ENCODE measurements around the gene ATOSA. TPM values are rescaled to one million over a fixed set of nuclear protein-coding genes. Genes with fewer than 3 reads are reported as not detected.

Gene ATOSA
- total and polyA plus RNA-seq, 8 donors, result 34.5 to 79.0 (median 59.6) TPM

DNA sequence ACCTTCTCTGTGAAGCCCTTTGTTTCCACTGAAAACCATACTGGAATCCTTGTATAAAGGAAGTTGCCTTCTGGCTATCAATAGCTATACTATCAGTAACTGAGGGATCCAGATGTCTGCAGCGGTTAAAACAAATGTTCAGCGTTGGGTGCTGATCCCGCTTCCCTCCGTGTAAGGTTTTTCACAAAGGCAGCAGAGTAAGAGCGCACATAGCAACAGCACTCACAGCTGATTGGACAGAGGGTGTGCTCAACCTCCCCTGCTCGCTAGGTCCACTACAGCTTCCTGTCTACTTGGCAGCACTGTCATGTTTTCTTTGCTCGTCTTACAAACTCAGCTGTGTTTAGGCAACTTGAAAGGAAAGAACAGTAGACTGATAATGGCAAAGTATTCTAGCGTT lies 27.3 kb downstream of the ATOSA start:
- TF ChIP-seq, protein P1, sequence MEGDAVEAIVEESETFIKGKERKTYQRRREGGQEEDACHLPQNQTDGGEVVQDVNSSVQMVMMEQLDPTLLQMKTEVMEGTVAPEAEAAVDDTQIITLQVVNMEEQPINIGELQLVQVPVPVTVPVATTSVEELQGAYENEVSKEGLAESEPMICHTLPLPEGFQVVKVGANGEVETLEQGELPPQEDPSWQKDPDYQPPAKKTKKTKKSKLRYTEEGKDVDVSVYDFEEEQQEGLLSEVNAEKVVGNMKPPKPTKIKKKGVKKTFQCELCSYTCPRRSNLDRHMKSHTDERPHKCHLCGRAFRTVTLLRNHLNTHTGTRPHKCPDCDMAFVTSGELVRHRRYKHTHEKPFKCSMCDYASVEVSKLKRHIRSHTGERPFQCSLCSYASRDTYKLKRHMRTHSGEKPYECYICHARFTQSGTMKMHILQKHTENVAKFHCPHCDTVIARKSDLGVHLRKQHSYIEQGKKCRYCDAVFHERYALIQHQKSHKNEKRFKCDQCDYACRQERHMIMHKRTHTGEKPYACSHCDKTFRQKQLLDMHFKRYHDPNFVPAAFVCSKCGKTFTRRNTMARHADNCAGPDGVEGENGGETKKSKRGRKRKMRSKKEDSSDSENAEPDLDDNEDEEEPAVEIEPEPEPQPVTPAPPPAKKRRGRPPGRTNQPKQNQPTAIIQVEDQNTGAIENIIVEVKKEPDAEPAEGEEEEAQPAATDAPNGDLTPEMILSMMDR (IDR thresholded peaks at IDR 0.05), result no peak
- Histone ChIP-seq H3K9me3 (no peaks in the 10 kb centered on the region), H3K4me1 (peaks cover 13 to 39% of the 10 kb centered on the region in 2 donors), H3K27me3 (no peaks in the 10 kb centered on the region), H3K36me3 (peaks cover 0 to 7% of the 10 kb centered on the region in 2 donors), H3K4me3 (peak overlapping the region in 1 of 2 donors; percentile 14), H3K27ac (peak overlapping the region; percentile 53 to 85)
- peak in 3 of 4 donors; percentile 70 to 93 (median 75) for DNase-seq
- intact Hi-C loops (cut with DNase I), result no loop called here
- peak; percentile 97 for ATAC-seq

DNA sequence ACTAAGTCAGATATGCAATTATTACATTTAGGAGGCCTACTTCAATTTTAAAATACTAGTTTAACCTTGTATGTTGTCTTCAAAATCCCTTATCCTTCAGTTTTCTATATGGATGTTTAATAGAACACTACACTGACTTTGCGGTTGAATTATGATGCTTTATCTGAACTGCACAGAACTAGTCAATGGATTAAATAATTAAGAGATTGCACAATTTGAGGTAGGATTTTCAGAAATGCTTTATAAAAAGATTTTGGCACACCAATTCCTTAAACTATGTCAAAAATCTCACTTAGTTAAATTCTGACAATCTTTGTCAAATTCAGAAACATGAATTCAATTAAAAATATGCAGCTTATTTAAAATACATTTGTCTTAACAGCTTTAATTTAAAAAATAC lies 28.1 kb downstream of the ATOSA start:
- no peaks in the 10 kb centered on the region for H3K9me3 ChIP-seq
- peaks cover 0 to 7% of the 10 kb centered on the region in 2 donors for H3K36me3 ChIP-seq
- no peak overlapping the region for H3K27ac ChIP-seq
- ATAC-seq, result no peak
- intact Hi-C loops (cut with DNase I), result no loop called here
- peaks cover 13 to 31% of the 10 kb centered on the region in 2 donors for H3K4me1 ChIP-seq
- DNase-seq, result no peak
- TF ChIP-seq, protein P1 (IDR thresholded peaks at IDR 0.05), result no peak
- no peaks in the 10 kb centered on the region for H3K27me3 ChIP-seq
- no peak overlapping the region for H3K4me3 ChIP-seq

DNA sequence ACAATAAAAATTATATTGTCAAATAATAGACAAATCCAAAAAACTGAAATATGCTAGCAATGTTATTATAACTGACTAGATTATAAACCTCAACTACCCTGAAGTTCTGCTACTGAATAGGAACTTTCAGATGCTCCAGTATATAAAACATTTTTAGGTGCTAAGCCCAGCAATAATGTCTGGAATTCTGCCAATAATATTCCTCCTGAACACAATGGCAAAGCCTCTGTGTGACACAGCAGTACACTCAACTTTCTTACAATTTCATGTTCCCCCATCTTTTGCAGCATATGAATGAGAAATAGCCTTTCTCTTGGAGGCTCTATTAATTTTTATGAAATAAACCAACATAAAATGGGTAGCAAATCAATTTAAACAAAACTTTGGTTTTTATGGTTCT lies 29.5 kb downstream of the ATOSA start:
- TF ChIP-seq, protein P1 (IDR thresholded peaks at IDR 0.05), result no peak
- ATAC-seq (no peak), DNase-seq (no peak)
- peaks cover 13 to 25% of the 10 kb centered on the region in 2 donors for H3K4me1 ChIP-seq
- no peaks in the 10 kb centered on the region for H3K27me3 ChIP-seq
- H3K36me3 ChIP-seq, result no peaks in the 10 kb centered on the region
- no peak overlapping the region for H3K27ac ChIP-seq
- intact Hi-C loops (cut with DNase I), result no loop called here
- H3K4me3 ChIP-seq, result no peak overlapping the region
- no peaks in the 10 kb centered on the region for H3K9me3 ChIP-seq

DNA sequence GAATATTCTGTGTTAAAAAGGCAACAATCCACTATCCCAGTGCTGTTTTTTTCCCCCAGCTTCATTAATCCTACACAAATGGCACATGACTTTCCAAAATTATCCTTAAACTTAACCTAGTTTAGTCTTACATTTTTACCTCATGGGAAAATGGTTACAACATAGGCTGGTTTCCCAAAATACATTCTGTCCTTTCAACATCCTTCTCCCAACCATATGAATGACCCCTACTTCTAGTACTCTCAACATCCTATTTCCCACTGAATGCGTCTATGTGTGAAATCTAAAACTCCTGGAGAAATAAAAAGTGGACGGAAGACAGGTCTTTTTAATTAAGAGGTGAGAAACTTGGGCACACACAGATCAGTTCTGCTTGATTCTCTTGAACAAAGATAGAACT lies 33.3 kb downstream of the ATOSA start:
- Histone ChIP-seq H3K27ac (no peak overlapping the region), H3K9me3 (no peaks in the 10 kb centered on the region), H3K36me3 (no peaks in the 10 kb centered on the region), H3K27me3 (no peaks in the 10 kb centered on the region), H3K4me1 (no peaks in the 10 kb centered on the region), H3K4me3 (no peak overlapping the region)
- ATAC-seq (no peak), DNase-seq (no peak)
- TF ChIP-seq, protein P1 (IDR thresholded peaks at IDR 0.05), result no peak
- intact Hi-C loops (cut with DNase I), result no loop called here

DNA sequence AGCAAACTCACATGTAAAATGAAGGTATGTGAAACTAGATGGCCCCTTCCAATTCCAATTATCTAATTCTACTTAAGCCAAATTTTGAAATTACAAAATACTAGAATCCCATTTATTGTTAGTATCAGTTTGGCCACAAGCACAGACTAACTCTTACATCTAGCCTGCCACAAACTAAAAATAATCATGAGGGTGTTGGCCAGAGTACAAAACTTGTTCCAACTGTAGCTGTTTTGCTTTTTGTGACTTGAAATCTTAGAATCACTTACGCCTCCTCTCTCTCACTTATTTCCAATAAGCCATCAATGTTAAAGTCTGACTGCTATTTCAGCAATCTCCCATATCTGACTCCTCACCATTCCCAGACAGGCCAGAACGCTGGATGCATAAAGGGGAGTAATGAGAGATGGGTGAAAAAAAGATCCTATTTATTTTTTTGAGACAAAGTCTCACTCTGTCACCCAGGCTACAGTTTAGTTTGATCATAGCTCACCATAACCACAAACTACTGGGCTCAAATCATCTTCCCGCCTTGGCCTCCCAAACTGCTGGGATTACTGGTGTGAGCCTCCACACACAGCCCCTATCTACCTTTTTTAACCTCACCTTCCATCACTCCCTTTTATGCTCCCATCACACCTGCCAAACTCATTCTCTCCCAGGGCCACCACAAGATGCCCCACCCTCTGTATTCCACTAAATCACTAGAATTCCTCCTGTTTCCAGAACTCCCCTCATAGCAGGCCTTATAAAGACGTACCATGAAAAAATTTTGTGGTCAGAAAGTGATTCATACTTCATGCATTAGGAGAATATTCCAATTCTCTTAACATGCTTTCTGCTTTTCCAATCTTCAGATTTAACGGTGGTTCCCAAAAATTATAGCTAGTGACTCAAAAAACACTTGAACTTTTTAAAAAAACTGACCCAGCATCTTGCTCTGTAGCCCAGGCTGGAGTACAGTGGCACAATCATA lies 36.5 kb downstream of the ATOSA start:
- Histone ChIP-seq H3K4me3 (no peak overlapping the region), H3K27me3 (no peaks in the 10 kb centered on the region), H3K4me1 (no peaks in the 10 kb centered on the region), H3K36me3 (no peaks in the 10 kb centered on the region), H3K9me3 (no peaks in the 10 kb centered on the region), H3K27ac (peak overlapping the region in 1 of 2 donors; percentile 58)
- intact Hi-C loops (cut with DNase I), result no loop called here
- peak; percentile 47 for ATAC-seq
- TF ChIP-seq, protein P1 (IDR thresholded peaks at IDR 0.05), result no peak
- DNase-seq, result peak in 2 of 4 donors; percentile 41 to 56
